Left lung (tissue), 10 donors: ENCODE measurements around the gene PBX2. TPM values are rescaled to one million over a fixed set of nuclear protein-coding genes. Genes with fewer than 3 reads are reported as not detected.

Experiments
- ATAC-seq: fragments of 200-7000 bp; cut with Tn5 transposase; one replicate; pipeline ENCODE4 v1.9.1; 2020; ENCODE audit warnings: moderate library complexity
- DNase-seq, 4 donors: peaks; one replicate each; pipeline ENCODE4 v3.0.0-alpha.2; 2013 to 2020
- H3K27ac ChIP-seq, 2 donors: fragments of 200-600 bp; sonication (generic) in 1 of 2; one replicate each; pipeline versions ENCODE4 v1.5.0 to v1.8.0; 2020 to 2021
- H3K27me3 ChIP-seq, 2 donors: fragments of 200-600 bp; sonication (generic) in 1 of 2; one replicate each; pipeline versions ENCODE4 v1.5.0 to v1.8.0; 2020 to 2021
- H3K36me3 ChIP-seq, 2 donors: fragments of 200-600 bp; sonication (generic) in 1 of 2; one replicate each; pipeline versions ENCODE4 v1.5.0 to v1.8.0; 2020 to 2021
- H3K4me1 ChIP-seq, 2 donors: fragments of 200-600 bp; one replicate each; pipeline ENCODE4 v1.8.0; 2021
- H3K4me3 ChIP-seq, 2 donors: fragments of 200-600 bp; sonication (generic) in 1 of 2; one replicate each; pipeline versions ENCODE4 v1.5.0 to v1.8.0; 2020 to 2021; ENCODE audit warnings: mild to moderate bottlenecking in 1 of 2
- H3K9me3 ChIP-seq, 2 donors: fragments of 200-600 bp; sonication (generic) in 1 of 2; one replicate each; pipeline versions ENCODE4 v1.5.0 to v1.8.0; 2020 to 2021
- CTCF ChIP-seq, 2 donors: fragments of 200-600 bp; sonication (generic) in 1 of 2; IDR thresholded peaks; one replicate each; pipeline versions ENCODE4 v1.5.0 to v1.8.0; 2021; ENCODE audit warnings: antibody characterized with exemption in 2 of 2
- intact Hi-C, 2 donors: fragments of 100-400 bp; cut with DNase I; formaldehyde crosslinking; loops; one replicate each; pipeline versions ENCODE4 v1.11.2 to v1.14.2; 2022
- polyA plus RNA-seq, 6 donors: library from polyadenylated mRNA; unstranded; fragments of 120-200 nt; gene quantifications; one replicate each; pipeline ENCODE4 v1.2.1, GENCODE V29; 2013; ENCODE audit not compliant: insufficient read length in 6 of 6
- total RNA-seq, 2 donors: library from RNA; stranded (reverse); fragmentation: NEBNext Ultra II Directional; extraction: Animal tissue kit (Norgen Biotek cat#: 25700); gene quantifications; one replicate each; pipeline ENCODE4 v1.2.1, GENCODE V29; 2021
- donor health status: DM: no; HTN: yes; CAD: no.
- donor health status: DM: no; HTN: no; CAD: no.

PBX2 gene
- total and polyA plus RNA-seq, 8 donors: 91.0 to 174 (median 163) TPM

GRCh38 chr6:32163559-32164258, 26.3 kb downstream of the PBX2 start:
- H3K27me3 ChIP-seq: peaks cover 0 to 9% of the 10 kb centered on the region in 2 donors
- no peak for ATAC-seq
- intact Hi-C loops: no loop called here

GRCh38 chr6:32158052-32158451, 31.9 kb downstream of the PBX2 start:
- intact Hi-C loops: no loop called here
- no peak for TF ChIP-seq CTCF (IDR thresholded peaks at IDR 0.05)
- no peak for ATAC-seq

More at GRCh38 chr6:32163559-32164258, 26.3 kb downstream of the PBX2 start:
- no peaks in the 10 kb centered on the region for H3K9me3 ChIP-seq
- no peak overlapping the region for H3K4me3 ChIP-seq
- peak in 1 of 4 donors; percentile 29 for DNase-seq
- H3K27ac ChIP-seq: peak overlapping the region; percentile 51 to 57
- TF ChIP-seq CTCF (IDR thresholded peaks at IDR 0.05): no peak
- H3K4me1 ChIP-seq: no peaks in the 10 kb centered on the region
- H3K36me3 ChIP-seq: peaks cover 0 to 26% of the 10 kb centered on the region in 2 donors

GRCh38 chr6:32156891-32157290, 33.1 kb downstream of the PBX2 start:
- intact Hi-C loops: no loop called here
- Histone ChIP-seq H3K36me3 (peaks cover 0 to 14% of the 10 kb centered on the region in 2 donors), H3K27ac (no peak overlapping the region), H3K4me1 (peaks cover 15 to 34% of the 10 kb centered on the region in 2 donors), H3K9me3 (no peaks in the 10 kb centered on the region), H3K4me3 (no peak overlapping the region), H3K27me3 (peaks cover 7 to 54% of the 10 kb centered on the region in 2 donors)
- ATAC-seq: no peak
- DNase-seq: no peak
- TF ChIP-seq CTCF (IDR thresholded peaks at IDR 0.05): no peak

More at GRCh38 chr6:32158052-32158451, 31.9 kb downstream of the PBX2 start:
- peaks cover 0 to 14% of the 10 kb centered on the region in 2 donors for H3K36me3 ChIP-seq
- H3K27ac ChIP-seq: no peak overlapping the region
- no peak overlapping the region for H3K4me3 ChIP-seq
- peaks cover 3 to 43% of the 10 kb centered on the region in 2 donors for H3K27me3 ChIP-seq
- DNase-seq: no peak
- no peaks in the 10 kb centered on the region for H3K9me3 ChIP-seq
- H3K4me1 ChIP-seq: peaks cover 10 to 23% of the 10 kb centered on the region in 2 donors

GRCh38 chr6:32154514-32155161, 35.4 kb downstream of the PBX2 start:
- no peaks in the 10 kb centered on the region for H3K9me3 ChIP-seq
- peaks cover 15 to 45% of the 10 kb centered on the region in 2 donors for H3K4me1 ChIP-seq
- peaks cover 23 to 77% of the 10 kb centered on the region in 2 donors for H3K27me3 ChIP-seq
- TF ChIP-seq CTCF (IDR thresholded peaks at IDR 0.05): peak; percentile 34 to 49
- H3K36me3 ChIP-seq: peaks cover 0 to 14% of the 10 kb centered on the region in 2 donors
- ATAC-seq (peak; percentile 78), DNase-seq (peak; percentile 48 to 83 (median 75))
- H3K27ac ChIP-seq: peak overlapping the region; percentile 74 to 80
- H3K4me3 ChIP-seq: peak overlapping the region; percentile 47 to 62
- intact Hi-C loops: loop anchor here in 1 of 2 donors (5.0 kb wide), 1 partner anchor 37 kb away; no protein-coding TSS in a partner anchor
